ENCODE results near the gene ZNF639. TPM values are rescaled to one million over a fixed set of nuclear protein-coding genes. Genes with fewer than 3 reads are reported as not detected.

ZNF639 gene
- total RNA-seq, 1 experiment from 2014 or later = 52.8 TPM

DNA sequence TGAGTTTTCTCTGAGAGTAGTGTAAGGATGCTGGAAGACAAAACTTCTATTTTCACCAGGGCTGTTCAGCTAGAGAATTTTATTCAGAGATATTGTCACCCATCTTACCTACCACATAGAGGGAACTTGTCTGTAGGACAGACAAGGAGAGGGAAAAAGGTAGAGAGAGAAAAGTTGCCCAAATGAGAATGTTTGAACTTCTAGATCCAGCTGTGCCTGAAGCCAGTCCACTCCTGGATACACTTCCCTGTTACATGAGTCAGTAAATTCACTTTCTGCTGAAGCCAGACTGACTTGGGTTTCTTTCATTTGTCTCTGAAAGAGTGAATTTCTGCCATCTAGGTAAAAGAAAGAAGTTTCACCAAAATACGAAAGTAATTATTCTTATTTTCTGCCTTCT, 44.7 kb upstream of the ZNF639 start:
- Mint-ChIP-seq H3K4me3 (ENCODE audit: unreplicated experiment) (no peak overlapping the region), H3K9me3 (ENCODE audit: unreplicated experiment) (no peaks in the 10 kb centered on the region), H3K27me3 (ENCODE audit: insufficient read depth, unreplicated experiment) (no peaks in the 10 kb centered on the region), H3K36me3 (ENCODE audit: insufficient read depth, unreplicated experiment) (no peaks in the 10 kb centered on the region), H3K4me1 (ENCODE audit: insufficient read depth, unreplicated experiment) (no peaks in the 10 kb centered on the region), H3K27ac (ENCODE audit: low read depth, unreplicated experiment) (no peak overlapping the region)
- DNase-seq (ENCODE audit: unreplicated experiment) = no peak
- no TSS peak for BruUV-seq (replicated peaks)
- ChIA-PET POLR2A (no interaction called here), CTCF (no interaction called here)
- intact Hi-C loops (cut with micrococcal nuclease) = no loop called here
- TF ChIP-seq CTCF (IDR thresholded peaks at IDR 0.05; ENCODE audit: unreplicated experiment) = no peak

- Mint-ChIP-seq H3K27ac (ENCODE audit: low read depth, unreplicated experiment) (no peak overlapping the region), H3K4me1 (ENCODE audit: insufficient read depth, unreplicated experiment) (no peaks in the 10 kb centered on the region), H3K4me3 (ENCODE audit: unreplicated experiment) (no peak overlapping the region), H3K36me3 (ENCODE audit: insufficient read depth, unreplicated experiment) (no peaks in the 10 kb centered on the region), H3K27me3 (ENCODE audit: insufficient read depth, unreplicated experiment) (no peaks in the 10 kb centered on the region), H3K9me3 (ENCODE audit: unreplicated experiment) (no peaks in the 10 kb centered on the region)
- no peak for TF ChIP-seq CTCF (IDR thresholded peaks at IDR 0.05; ENCODE audit: unreplicated experiment)
- POLR2A ChIA-PET = interaction anchor here (0.7 kb wide), 1 partner anchor 215 kb away, joined by 3 read pairs; no protein-coding TSS in a partner anchor
- CTCF ChIA-PET = interaction anchor here (0.6 to 1.0 kb wide), 2 partner anchors 175 to 696 kb away, joined by 3 to 4 read pairs; no protein-coding TSS in a partner anchor
- intact Hi-C loops (cut with micrococcal nuclease) = no loop called here
- BruUV-seq (replicated peaks) = no TSS peak
- no peak for DNase-seq (ENCODE audit: unreplicated experiment)
Measured at GRCh38 chr3:179278932-179279693, 43.7 kb upstream of the ZNF639 start.

DNA sequence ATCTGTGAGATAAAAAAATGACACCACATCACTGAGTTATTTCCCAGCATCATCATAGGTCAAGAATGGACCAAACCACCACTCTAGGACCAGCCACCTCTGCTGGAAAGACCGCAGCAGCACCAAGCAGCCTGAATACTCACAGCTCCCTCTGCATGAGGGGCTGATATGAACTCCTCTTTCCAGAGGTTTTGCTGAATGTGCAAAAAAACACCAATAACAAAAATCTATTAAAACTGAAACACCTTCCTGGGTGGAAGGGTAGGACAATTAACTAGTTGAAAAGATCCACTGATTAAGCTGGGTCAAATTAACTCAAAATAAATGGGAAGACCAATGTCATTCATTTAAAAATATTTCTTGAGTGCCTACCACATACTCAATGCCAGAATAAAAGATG, 43.0 kb upstream of the ZNF639 start:
- TF ChIP-seq CTCF (IDR thresholded peaks at IDR 0.05; ENCODE audit: unreplicated experiment) = no peak
- no peaks in the 10 kb centered on the region for H3K27me3 Mint-ChIP-seq (ENCODE audit: insufficient read depth, unreplicated experiment)
- BruUV-seq (replicated peaks) = no TSS peak

DNA sequence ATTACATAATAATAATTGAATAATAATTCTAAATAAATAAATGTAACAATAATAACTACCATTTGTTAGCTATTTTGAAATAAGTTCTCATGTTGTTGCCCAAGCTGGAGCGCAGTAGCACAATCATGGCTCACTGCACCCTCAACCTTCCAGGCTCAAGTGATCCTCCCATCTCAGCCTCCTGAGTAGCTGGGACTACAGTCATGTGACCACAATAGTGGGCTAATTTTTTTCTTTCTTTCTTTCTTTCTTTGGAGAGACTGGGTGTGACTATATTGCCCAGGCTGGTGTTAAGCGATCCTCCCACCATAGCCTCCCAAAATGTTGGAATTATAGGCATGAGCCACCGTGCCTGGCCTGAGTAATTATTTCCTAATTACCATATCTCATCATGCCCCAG, 41.0 kb upstream of the ZNF639 start:
- no peak for TF ChIP-seq CTCF (IDR thresholded peaks at IDR 0.05; ENCODE audit: unreplicated experiment)
- no peak for DNase-seq (ENCODE audit: unreplicated experiment)
- CTCF ChIA-PET = interaction anchor here (0.7 kb wide), 1 partner anchor 20 kb away, joined by 3 read pairs; no protein-coding TSS in a partner anchor
- intact Hi-C loops (cut with micrococcal nuclease) = no loop called here
- H3K9me3 Mint-ChIP-seq (ENCODE audit: unreplicated experiment) = no peaks in the 10 kb centered on the region
- no peak overlapping the region for H3K27ac Mint-ChIP-seq (ENCODE audit: low read depth, unreplicated experiment)
- BruUV-seq (replicated peaks) = no TSS peak
- no peaks in the 10 kb centered on the region for H3K36me3 Mint-ChIP-seq (ENCODE audit: insufficient read depth, unreplicated experiment)
- no peaks in the 10 kb centered on the region for H3K27me3 Mint-ChIP-seq (ENCODE audit: insufficient read depth, unreplicated experiment)
- POLR2A ChIA-PET = no interaction called here
- no peak overlapping the region for H3K4me3 Mint-ChIP-seq (ENCODE audit: unreplicated experiment)
- H3K4me1 Mint-ChIP-seq (ENCODE audit: insufficient read depth, unreplicated experiment) = no peaks in the 10 kb centered on the region

More for the DNA sequence above, 43.0 kb upstream of the ZNF639 start:
- intact Hi-C loops (cut with micrococcal nuclease) = no loop called here
- no peak for DNase-seq (ENCODE audit: unreplicated experiment)
- Mint-ChIP-seq H3K4me3 (ENCODE audit: unreplicated experiment) (no peak overlapping the region), H3K27ac (ENCODE audit: low read depth, unreplicated experiment) (no peak overlapping the region), H3K4me1 (ENCODE audit: insufficient read depth, unreplicated experiment) (no peaks in the 10 kb centered on the region), H3K36me3 (ENCODE audit: insufficient read depth, unreplicated experiment) (no peaks in the 10 kb centered on the region), H3K9me3 (ENCODE audit: unreplicated experiment) (no peaks in the 10 kb centered on the region)
- CTCF ChIA-PET = interaction anchor here (1.0 to 1.4 kb wide), 2 partner anchors 133 to 175 kb away, joined by 3 read pairs; no protein-coding TSS in a partner anchor
- POLR2A ChIA-PET = interaction anchor here (0.7 kb wide), 1 partner anchor 216 kb away, joined by 3 read pairs; no protein-coding TSS in a partner anchor

Data from MCF 10A (cell line).